ENCODE data around the gene FKBP8.

DNA sequence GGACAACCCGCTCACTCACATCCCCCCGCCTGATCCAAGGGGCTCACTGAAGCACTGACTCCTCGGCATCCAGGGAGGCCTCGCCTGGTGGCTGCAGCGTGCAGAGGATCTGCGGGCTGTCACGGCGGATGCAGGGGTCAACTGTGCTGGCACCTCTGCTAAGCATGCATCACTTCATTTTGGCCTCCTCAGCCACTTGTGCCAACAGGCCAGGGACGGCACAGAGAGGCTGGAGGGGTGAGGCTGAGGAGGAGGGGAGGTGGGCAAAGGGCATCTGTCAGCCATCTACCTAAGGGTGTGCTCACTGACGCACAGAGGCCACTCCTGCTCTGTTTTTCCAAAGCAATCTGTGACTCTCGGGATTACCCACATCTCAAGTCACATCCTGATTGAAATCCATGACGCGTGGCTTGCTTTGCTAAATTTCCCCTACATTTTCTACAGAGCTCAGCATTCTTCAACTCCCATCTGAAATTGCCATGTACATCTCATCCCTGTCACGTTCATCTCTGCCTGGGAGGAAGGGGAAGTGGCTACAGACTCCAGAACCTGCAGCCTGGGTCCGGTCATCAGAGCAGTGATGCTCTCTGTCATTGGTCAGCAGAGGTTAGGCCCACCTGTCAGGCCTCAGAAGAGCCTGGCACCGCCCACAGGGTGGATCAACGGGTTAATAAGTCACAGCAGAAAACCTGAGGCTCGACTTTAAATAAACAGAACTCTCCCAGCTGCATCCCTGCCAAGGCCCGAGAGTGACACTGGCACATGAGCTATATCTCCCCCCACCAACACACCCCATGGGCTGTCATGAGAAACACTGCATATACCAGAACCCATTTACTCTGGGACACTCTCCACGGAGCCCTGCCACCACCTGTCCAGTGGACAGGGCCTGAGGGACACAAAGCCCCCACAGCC lies 39.1 kb downstream of the FKBP8 start:
- TF ChIP-seq, protein P1, sequence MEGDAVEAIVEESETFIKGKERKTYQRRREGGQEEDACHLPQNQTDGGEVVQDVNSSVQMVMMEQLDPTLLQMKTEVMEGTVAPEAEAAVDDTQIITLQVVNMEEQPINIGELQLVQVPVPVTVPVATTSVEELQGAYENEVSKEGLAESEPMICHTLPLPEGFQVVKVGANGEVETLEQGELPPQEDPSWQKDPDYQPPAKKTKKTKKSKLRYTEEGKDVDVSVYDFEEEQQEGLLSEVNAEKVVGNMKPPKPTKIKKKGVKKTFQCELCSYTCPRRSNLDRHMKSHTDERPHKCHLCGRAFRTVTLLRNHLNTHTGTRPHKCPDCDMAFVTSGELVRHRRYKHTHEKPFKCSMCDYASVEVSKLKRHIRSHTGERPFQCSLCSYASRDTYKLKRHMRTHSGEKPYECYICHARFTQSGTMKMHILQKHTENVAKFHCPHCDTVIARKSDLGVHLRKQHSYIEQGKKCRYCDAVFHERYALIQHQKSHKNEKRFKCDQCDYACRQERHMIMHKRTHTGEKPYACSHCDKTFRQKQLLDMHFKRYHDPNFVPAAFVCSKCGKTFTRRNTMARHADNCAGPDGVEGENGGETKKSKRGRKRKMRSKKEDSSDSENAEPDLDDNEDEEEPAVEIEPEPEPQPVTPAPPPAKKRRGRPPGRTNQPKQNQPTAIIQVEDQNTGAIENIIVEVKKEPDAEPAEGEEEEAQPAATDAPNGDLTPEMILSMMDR (IDR thresholded peaks at IDR 0.05): no peak
- TF ChIP-seq POLR2A (IDR thresholded peaks at IDR 0.05): no peak

Data from prostate gland (tissue), 2 donors.